ENCODE results near the gene MADCAM1.
"Not testable (repeated sequence)": the region's sequence is repeated elsewhere in the genome, so short reads cannot be mapped to it uniquely, and the experiment has no call there.

Gene MADCAM1

GRCh38 chr19:465056-465816, 31.1 kb upstream of the MADCAM1 start:
- no peak for DNase-seq

DNA sequence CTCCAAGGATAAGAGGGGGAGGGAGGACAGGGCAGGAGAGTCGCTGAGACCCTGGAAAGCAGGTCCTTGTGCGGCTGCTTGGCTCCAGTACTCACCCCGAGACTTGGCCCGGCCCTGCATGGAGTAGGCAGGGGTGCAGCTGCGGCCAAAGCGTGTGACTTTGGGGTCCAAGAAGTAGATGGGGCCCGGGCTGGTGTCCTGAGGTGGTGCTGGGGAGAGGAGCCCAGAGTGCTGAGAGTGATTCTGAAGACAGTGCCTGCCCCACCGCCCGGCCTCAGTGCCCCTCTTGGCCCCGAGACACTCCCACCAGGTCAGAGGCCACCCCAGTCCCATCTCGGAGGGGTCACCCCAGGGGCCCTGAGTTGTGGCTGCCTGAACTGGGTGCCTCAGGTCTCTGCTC, 28.7 kb upstream of the MADCAM1 start:
- no peak for DNase-seq

DNA sequence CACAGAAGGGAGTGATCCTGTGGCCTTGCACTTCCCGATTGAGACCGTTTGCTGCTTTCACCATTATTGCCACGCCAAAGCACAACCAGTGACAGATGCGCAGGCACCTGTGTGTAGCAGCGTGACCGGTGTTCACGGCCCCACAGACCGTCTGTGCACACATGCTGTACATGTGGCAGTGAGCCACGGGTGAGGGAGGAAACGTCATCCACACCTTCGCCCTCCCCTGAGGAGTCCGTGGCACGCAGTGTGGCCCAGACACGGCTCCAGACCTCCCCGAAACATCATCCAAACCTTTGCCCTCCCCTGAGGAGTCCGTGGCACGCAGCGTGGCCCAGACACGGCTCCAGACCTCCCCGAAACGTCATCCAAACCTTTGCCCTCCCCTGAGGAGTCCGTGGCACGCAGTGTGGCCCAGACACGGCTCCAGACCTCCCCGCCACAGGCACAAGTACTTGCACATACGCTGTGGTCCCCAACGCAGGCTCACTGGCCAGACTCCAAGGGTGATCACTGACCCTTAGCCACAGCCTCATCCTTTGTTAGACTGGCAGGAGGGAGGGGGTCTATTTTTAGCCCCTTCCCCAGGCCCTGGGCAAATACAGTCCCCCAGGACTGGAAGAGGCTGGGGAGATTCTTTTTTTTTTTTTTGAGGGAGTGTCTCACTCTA, 27.6 kb upstream of the MADCAM1 start:
- no peak for DNase-seq

GRCh38 chr19:469833-470232, 26.5 kb upstream of the MADCAM1 start:
- no peak for DNase-seq

- DNase-seq: no peak
These were observed 25.6 kb upstream of the MADCAM1 start for GRCh38 chr19:470701-471100.

DNA sequence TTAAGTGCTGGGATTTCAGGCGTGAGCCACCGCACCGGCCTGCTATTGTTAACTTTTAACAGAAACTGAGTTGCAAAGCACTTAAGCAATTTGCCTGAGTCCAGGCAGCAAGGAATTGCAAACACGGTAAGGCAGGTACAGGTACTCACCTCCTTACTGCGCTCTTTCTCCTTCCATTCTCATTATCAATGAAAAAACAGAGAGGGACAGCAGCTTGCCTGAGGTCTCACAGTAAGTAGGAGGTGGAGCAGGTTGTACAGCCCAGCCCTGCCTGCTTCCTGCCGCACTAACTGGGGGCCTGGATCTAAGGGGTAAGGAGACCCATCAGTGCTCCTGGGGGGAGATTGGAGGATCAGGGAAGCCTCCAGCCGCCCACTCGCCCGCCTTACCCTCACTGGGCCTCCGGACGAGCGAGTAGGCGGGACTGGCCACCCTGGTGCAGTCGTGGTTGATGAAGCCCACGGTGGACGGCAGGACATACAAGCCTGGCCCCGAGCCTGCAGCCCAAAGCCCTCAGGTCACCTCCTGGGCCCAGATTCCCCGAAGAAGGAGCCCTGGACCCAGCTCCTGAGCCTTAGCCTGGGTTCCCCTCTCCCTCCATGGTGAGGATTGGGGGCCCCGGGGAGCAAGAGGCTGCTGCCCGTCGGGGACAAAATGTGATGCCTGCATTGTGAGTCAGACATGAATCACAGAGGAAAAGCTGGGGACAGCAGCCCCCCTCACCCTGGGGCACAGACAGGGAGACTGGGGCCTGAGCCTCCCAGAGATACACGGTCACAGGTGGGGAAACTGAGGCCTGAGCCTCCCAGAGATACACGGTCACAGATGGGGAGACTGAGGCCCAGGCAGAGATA, 24.1 kb upstream of the MADCAM1 start:
- no peak for DNase-seq

- no peak for DNase-seq
These were observed 21.9 kb upstream of the MADCAM1 start for GRCh38 chr19:474126-475078.

DNA sequence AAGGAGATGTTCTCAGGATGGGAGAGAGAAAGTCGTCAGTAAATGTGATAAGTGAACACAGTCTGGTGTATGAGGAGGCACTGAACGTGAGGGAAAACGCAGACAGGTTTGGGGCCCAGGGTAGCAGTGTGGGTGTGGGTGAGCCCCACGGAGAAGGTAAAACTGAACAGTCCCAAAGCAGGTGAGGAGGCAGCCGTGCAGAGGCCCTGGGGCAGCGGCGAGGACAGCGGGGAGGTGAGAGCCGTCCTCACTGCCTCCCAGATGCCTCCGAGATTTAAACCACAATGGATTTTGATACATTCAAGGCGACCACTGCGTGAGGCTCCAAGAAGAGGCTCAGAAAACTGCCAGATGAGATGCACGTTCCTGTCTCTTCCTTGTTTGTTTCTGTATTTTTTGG, 20.9 kb upstream of the MADCAM1 start:
- no peak for DNase-seq

GRCh38 chr19:478236-478903, 17.9 kb upstream of the MADCAM1 start:
- DNase-seq: no peak

- DNase-seq: no peak
These were observed 17.3 kb upstream of the MADCAM1 start for GRCh38 chr19:478976-479375.

DNA sequence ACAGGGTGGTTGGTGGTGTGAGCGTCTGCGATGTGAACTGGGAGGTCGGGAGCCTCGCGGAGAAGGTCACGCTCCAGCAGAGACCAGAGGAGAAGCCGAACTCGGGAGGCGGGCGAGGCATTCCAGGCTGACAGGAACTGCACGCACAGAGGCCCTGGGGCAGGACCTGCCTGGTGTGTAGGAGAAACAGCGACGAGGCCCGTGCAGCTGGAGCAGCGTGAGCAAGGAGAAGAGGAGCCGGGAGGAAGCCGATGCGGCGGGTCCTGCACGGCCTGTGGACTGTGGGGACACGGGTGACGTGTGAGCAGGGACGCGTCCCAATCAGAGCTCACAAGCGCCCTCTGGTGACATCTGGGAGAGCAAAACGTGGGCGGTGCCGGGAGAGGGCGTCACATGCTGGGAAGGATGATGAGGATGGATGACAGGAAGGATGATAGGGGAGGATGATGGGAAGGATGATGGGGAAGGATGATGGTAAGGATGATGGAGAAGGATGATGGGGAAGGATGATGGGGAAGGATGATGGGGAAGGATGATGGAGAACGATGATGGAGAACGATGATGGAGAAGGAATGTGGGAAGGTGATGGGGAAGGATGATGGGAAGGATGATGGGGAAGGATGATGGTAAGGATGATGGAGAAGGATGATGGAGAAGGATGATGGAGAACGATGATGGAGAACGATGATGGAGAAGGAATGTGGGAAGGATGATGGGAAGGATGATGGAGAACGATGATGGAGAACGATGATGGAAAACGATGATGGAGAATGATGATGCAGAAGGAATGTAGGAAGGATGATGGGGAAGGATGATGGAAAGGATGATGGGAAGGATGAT, 16.1 kb upstream of the MADCAM1 start:
- peak; percentile 19 for DNase-seq

- not testable (repeated sequence) for DNase-seq
These were observed 15.2 kb upstream of the MADCAM1 start for GRCh38 chr19:481100-481499.

DNA sequence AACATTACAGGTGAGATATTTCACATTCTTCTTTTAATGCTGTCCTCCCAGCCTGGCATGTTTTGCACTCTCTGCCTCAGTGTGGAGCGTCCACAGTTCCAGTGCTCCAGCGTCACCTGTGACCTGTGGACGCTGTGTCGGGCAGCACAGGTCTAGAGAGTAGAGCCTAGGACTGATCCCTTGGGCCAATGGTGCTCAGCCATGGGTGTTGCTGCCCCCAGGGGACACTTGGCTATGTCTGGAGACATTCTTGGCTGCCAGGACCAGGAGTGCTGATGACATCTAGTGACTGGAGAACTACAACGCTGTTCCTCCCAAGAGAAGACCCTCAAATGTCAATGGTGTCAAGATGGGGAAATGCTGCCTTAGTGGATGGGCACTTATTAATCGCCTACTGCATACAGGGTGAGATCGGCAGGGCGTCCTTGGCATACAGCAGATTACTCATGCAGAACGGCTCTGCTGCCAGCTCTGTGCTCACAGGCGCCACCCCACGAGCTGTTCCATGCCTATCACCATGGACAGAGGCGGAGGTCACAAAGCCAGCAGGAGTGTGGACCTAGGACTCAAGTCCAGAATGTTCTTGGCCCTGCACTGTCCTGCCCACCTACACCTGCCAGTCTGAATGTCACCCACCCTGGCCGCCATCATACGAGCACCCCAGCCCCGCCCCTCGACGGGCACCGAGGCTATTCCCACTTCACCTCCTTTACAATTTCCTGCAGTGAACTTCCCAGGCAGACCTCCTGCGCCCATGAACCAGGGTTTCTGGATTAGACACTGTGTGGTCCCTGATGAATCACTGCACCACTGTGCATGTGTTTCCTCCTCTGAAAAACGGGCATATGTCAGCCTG, 13.9 kb upstream of the MADCAM1 start:
- no peak for DNase-seq

DNA sequence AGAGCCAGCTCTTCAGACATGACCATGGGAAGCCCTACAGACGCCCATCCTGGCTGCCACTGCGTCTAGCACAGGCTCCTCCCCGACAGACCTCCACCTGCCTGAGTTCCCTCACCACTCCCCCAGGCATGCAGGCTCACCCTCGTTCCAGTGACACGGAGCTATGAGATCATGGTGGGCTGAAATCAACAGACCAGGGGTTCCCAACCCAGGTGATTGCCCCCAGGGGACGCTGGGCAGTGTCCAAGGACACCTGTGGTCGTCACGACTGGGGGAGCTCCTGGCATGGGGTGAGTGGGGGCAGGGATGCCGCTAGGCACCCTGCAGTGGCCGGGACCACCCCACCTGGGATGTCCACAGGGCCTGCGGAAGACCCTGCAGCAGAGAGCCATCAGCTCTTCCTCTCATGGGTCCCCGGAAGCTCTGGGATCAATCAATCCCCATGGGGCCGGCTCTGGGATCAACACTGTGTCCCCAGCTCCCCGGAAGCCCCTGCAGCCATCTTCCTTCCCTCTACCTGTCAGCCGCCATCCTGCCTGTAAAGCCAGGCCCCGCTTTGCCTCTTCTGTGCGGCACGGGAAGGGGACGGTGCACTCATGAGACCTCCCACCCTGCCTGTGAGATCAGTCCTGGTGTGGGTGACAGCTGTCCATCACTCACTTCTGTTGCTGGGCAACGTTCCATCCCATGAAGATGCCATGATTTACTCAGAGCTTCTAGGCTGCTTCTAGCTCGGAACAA, 12.8 kb upstream of the MADCAM1 start:
- no peak for DNase-seq

DNA sequence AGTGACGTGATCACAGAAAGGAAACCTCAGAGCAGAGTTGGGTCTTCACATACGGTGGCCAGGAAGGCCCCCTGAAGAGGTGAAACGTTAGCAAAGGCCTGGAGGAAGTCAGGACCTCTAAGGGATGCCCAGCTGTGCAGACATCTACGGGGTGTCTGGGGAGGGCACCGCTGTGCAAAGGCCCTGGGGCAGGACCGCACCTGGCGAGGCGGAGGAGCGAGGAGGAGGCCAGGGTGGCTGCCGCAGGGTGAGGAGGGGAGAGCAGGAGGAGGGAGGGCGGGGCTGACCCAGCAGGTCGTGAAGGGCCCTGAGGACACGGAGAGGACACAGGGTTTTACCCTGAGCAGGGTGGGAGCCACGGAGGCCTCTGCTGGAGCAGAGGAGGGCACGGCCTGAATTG, 11.8 kb upstream of the MADCAM1 start:
- DNase-seq: no peak

DNA sequence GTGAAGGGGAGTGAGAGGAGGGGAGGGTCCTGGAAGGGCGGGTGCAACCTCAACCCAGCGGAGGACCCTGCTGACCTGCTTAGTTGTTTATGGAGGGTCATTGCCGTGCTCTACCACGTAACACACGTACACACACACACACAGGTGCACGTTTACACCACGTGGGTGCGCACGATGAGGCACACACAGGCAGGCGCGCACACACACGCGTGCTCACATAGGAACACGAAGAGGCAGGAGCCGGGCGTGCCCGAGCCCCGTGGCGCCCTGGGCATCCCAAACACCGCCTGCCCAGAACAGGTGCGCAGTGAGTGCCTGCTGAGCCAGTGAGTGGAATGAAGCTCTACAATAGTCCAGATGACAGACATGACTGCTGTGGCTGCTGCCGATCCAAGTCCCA, 11.2 kb upstream of the MADCAM1 start:
- no peak for DNase-seq

DNA sequence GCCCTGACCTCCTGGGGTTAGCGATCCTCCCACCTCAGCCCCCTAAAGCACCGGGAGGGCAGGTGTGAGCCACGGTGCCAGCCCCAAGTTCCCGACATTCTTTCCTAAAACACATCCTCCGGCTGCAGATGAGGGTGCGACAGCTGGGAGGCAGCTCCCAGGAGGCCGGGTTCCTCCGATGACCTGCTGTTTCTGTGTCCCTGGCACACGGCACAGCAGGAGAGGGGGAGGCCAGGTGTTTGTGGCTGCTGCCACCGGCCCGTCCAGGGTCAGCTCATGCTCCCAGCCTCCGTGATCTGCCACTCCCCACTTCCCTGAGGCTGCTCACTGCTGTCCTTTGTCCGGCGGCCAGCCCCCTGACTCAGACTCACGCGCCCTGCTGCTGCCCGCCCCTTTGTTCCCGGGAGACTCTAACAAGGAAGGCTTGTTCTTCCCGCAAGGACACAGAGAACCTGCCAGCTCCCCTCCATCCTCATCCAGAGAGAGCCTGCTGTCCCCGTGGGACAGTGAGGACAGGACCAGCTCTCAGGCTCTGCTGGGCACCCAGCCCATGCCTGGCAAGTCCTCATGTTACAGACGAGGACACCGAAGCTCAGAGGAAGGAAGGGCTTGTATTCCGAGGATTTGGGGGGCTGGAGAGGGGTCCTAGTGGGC, 10.6 kb upstream of the MADCAM1 start:
- DNase-seq: no peak

GRCh38 chr19:488505-489417, 7.5 kb upstream of the MADCAM1 start:
- peak; percentile 75 for DNase-seq
